GM19395 (cell line): ENCODE measurements around the gene OR13F1.
"Not testable (repeated sequence)": the region's sequence is repeated elsewhere in the genome, so short reads cannot be mapped to it uniquely, and the experiment has no call there.

Experiments used
- ATAC-seq: cut with Tn5 transposase; IDR thresholded peaks from one replicate; pipeline ENCODE4 v1.9.1; 2021; ENCODE audit warnings: mild to moderate bottlenecking, moderate library complexity; ENCODE audit not compliant: unreplicated experiment

OR13F1 gene, protein sequence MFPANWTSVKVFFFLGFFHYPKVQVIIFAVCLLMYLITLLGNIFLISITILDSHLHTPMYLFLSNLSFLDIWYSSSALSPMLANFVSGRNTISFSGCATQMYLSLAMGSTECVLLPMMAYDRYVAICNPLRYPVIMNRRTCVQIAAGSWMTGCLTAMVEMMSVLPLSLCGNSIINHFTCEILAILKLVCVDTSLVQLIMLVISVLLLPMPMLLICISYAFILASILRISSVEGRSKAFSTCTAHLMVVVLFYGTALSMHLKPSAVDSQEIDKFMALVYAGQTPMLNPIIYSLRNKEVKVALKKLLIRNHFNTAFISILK

DNA sequence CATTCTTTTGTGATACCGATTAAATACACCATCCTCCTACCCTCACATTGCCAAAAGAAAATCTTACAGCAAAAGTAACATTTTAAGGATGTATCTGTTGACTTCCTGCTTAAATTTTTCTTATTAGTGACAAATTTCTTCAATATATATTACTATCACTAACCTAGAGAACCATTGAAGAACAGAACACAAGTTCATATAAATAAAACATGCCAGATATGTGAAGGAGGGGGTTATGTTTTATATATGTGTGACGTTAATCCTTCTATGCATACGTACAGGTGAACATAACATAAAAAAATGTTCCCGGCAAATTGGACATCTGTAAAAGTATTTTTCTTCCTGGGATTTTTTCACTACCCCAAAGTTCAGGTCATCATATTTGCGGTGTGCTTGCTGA, at the start of gene OR13F1:
Gene OR13F1, plus strand, starts transcription at position 301 of the 400 bp plus-strand sequence. Its CDS starts 0 bp downstream, at position 301.
- no peak for ATAC-seq

DNA sequence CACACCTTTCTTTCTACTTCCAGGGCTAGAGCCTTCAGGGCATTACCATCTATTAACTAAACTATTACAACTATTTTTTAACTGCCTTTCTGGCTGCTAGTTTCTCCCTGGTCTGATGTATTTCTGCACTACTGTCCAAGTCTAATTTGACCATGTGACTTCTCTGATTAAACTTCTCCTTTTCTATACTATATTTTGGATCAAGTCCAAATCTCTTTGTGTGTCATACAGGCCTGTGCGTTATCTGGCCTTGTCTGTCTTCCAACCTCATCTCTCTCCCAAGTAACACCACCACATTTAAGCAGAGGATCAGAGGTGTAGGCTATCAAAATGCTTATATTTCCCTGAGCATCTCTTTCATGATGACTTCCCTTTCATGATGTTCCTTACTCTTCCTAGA, 47.2 kb upstream of the OR13F1 start:
- ATAC-seq, result no peak

DNA sequence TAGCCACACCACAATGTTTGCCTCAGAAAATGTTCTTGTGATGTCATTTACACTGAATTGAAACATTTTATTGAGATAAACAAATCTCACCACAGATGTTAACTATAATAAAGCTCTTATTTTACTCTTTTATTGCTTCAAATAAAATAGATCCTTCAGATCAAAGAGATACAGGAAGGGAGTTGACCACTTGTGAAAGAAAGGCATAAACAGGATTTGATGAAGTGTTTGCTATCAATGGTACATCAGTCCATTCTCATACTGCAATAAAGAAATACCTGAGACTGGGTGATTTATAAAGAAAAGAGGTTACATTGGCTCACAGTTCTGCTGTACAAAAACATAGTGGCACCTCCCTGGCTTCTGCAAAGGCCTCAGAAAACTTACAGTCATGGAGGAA, 40.2 kb upstream of the OR13F1 start:
- no peak for ATAC-seq

DNA sequence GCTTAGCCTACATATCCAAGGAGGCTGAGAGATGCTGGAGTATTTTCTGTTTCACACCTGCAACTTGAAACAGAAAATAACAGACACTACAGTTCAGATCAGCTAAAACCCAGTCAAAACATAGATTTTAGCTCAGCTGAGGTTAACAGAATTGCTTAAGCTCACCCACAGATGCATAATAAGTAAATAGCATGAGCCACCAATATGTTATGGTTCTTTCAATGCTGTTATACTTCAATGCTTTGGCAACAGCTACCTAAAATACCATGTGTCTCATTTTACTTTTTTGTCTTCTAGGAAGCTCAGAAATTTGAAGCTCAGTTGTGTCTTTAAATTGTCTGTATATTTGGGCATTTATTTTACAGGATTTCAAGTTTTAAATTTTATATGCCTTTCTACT, 35.8 kb upstream of the OR13F1 start:
- no peak for ATAC-seq

DNA sequence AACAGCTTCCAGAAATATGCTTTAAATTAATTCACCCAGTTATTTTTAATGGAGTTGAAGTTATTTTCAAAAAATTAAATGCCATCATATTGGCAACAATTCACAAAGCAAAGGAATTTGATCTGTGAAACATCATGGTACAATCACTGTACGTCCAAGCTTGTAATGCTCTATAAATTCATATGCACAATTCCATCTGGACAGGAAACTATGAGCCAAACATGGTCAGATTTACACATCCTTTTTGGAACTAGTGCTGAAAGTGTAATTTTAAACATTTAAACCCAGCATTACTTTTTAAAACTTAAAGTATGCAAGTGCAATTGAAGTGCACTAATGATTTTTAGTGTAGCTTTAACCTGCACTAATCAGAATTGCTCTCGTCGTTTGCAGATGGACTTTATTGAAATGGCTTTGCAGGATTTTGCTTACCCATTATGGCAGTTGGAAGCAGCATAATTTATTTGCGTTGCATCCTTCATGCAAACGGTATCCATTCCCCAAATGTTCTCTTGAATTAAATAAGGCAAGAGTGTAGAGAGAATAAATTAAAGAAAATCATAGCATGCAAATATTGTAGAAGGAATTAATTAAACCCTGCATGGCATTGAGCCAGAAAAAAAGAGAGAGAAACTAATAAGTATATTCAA, 21.0 kb upstream of the OR13F1 start:
- ATAC-seq, result no peak

DNA sequence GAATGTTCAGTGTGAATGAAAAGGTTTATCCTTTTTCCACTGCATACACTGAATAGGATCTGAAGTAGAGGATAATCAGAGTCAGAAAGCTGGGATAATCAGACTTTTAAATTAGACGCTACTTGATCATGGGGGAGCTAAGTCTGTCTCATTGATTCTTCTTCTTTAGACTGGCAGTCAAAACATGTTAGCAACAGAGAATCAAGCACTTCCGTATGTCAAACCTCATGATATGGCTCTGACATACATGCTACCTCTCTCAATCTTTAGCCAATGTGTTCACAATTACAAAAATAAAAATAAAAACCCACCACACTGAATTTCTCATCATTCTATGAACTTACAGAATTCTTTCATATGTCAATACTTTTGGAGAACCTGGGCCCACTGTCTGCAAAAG, 19.0 kb upstream of the OR13F1 start:
- no peak for ATAC-seq

DNA sequence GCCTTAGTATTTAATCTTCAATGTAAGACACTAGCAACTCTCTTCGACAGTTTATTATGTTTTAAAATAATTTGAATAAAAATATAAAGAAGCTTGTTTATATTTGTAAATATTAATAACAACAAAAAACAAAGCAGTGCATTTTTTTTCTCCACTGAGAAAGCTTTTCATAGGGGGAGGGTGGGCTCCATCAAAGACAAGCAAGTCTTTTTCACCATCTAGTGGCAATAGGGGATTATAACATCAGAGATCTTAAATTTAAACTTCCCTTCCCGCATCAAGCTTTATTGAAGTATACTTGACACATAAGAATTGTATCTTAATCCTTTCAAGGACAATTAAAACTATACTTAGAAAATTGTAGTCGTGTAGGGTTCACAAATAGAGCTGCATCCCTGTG, 9.3 kb upstream of the OR13F1 start:
- no peak for ATAC-seq

DNA sequence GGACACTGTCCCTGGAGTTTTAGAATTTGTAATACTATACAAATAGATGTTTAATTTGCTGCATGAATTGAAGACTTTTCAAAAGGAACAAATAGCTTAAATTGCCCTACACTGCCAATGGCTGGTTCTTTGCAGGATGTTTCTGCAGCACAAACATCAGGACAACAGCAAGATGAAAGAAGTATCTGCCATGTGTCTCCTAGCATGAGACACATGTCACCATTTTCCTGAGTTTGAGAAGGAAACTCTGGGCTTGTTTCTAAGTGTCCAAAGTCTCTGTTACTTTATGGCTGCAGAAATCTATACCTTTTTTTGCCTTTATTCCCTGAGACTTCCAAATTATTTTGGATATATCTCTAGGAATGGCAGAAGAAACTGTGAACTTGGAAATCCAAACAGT, 623 bp upstream of the OR13F1 start:
- ATAC-seq, result no peak

DNA sequence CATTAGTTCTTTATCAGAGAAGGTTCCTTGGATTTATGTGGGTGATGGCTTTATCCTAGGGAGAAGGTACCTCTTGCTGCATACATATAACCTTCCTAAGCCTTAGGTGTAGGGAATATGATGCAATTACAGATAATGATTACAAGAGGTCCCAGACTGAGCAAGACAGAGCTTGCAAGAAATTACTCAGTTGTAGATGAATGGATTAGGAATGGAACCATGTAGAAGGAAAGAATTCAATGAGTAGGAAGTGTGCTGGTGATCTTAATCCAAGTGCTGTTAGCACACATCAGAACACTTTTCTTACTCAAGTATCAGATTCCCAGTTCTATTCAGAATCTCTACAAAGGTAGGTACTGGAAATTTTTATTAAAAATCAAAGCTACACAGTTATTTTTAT, 2.5 kb downstream of the OR13F1 start:
- no peak for ATAC-seq

DNA sequence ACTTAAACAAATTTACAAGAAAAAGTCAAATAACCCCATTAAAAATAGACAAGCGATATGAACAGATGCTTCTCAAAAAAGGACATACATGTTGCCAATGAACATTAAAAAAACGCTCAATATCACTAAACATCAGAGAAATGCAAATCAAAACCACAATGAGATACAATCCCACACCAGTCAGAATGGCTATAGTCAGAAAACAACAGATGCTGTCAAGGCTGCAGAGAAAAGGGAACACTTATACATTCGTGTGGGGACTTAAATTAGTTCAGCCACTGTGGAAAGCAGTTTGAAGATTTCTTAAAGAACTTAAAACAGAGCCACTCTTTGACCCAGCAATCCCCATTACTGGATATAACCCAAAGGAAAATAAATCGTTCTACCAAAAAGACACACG, 10.8 kb downstream of the OR13F1 start:
- no peak for ATAC-seq

DNA sequence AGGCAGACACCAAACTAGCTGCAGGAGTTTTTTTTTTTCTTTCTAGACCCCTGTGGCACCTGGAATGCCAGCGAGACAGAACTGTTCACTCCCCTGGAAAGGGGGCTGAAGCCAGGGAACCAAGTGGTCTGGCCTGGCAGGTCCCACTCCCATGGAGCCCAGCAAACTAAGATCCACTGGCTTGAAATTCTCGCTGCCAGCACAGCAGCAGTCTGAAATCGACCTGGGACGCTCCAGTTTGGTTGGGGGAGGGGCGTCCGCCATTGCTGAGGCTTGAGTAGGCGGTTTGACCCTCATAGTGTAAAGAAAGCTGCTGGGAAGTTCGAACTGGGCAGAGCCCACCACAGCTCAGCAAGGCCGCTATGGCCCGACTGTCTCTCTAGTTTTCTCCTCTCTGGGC, 16.2 kb downstream of the OR13F1 start:
- ATAC-seq, result not testable (repeated sequence)

DNA sequence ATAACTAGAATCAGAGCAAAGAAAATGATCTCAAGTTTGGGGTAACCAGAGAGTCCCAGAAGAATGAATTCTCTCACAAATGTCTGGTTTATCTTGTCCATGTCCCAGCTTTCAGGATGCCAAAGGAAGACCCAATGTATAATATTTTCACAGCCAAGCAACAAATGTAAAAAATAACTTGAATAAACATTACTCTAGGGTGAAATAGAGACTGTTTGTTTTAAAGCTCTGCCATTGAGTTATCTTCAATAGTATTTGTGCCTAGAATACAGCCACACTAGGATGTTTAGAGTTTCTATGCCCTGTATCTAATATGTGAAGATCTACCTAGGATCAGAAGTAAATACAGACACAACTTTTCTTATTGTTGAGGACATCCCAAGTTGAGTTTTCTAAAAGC, 23.0 kb downstream of the OR13F1 start, which contains the start of gene OR13C4:
Gene OR13C4, minus strand, starts transcription at position 101 of the 400 bp plus-strand sequence. Its CDS starts 0 bp downstream, at position 101.
- no peak for ATAC-seq

DNA sequence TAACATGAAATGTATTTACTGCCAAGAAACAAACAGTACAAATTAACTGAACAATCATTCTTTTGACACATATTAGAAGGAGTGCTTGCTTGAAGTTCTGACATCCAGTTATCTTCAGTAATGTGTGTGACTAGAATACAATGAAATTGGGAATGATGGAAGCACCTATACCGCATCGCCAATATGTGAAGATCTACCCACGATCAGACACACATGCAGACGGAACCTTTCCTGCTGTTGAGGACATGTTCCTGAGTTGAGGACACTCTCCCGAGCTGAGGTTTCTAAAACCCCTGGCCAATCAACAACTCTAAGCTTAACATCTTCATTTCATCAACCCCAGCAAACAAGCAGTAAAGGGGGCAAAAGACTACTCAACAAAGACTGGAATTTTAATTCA, 32.7 kb downstream of the OR13F1 start, which contains the start of gene OR13C3:
Gene OR13C3, minus strand, starts transcription at position 101 of the 400 bp plus-strand sequence. CDS start 133 bp downstream, outside the sequence.
- ATAC-seq, result no peak

DNA sequence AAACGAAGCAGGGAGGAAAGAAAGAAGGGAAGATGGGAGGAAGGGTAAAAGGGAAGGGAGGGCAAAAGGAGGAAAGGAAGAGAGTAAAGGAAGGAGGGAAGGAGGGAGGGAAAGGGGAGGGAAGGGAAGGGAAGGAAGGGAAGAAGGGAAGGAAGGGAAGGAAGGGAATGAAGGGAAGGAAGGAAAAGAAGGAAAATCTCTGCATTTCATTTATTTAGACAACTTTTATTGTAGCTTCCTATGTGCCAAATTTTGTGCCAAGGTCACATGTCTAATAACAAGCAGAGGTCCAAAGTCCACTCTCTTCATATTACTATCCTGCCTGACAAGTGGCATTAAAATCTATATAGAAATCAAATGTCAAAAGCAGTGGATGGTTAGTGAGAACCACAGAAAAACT, 35.2 kb downstream of the OR13F1 start:
- ATAC-seq, result no peak

DNA sequence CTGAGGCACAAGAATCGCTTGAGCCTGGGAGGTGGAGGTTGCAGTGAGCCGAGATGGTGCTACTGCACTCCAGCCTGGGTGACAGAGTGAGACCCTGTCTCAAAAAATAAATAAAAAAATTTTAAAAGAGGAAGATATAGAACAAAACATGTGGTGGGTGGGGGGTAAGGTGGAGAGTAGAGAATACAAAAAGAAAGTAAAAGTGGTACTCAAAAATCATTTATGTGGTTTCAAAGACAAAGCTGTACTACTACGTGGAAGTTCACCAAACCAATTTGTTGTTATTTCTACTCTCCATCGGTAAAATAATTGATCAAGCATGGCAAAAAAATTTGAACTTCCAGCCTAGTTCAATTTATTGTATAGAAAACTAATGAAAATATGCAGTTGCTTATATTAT, 40.6 kb downstream of the OR13F1 start:
- no peak for ATAC-seq

DNA sequence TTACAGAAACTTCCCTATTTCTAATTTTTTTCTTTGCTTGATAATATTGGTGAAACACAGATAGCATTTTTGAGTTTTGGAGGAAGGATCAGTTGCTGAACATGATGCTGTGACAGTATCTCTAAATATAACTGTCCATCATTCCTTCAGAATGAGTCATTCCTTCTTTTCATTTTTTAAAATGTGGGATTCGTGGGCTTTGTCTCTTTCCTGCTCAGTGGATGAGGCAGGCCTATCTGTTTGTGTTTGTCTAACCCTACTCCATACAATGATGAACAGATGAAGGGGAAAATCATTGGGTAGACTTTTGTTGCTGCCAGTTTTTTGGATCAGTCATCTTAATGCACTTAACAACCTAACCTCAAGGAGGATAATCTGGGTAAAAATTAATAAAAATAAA, 49.2 kb downstream of the OR13F1 start:
- ATAC-seq, result no peak
